ENCODE data around the gene AKAP8L. TPM values are rescaled to one million over a fixed set of nuclear protein-coding genes. Genes with fewer than 3 reads are reported as not detected.

The AKAP8L gene
- total and polyA plus RNA-seq, 9 of the 15 experiments (the other 6 are each of a cell fraction or from before 2014, with no cell fraction given), result 2.4 to 116 (median 70.7) TPM

GRCh38 chr19:15452111-15453047 is 33.6 kb upstream of the AKAP8L start (continued):
- TF ChIP-seq ZNF609 (CRISPR knock-in tag; IDR thresholded peaks at IDR 0.05; ENCODE audit: borderline replicate concordance) (no peak), NONO (IDR thresholded peaks at IDR 0.05; ENCODE audit: low read depth in 2 of 2, low read length in 1 of 2) (no peak), NELFE (IDR thresholded peaks at IDR 0.05; ENCODE audit: insufficient read depth, insufficient read length) (no peak), ARID3B (CRISPR knock-in tag; IDR thresholded peaks at IDR 0.05; ENCODE audit: borderline replicate concordance) (no peak), ARID4B (CRISPR knock-in tag; IDR thresholded peaks at IDR 0.05) (peak; percentile 33; the same call in 1 of the 2 replicates), SMARCA4 (IDR thresholded peaks at IDR 0.05) (no peak), NR0B1 (IDR thresholded peaks at IDR 0.05; ENCODE audit: partially characterized antibody) (no peak), KDM5B (IDR thresholded peaks at IDR 0.05; ENCODE audit: insufficient replicate concordance, low read depth, low read length) (no peak), THAP12 (CRISPR knock-in tag; IDR thresholded peaks at IDR 0.05) (no peak)
